ENCODE results near the gene AOC1.
"Not testable (repeated sequence)": the region's sequence is repeated elsewhere in the genome, so short reads cannot be mapped to it uniquely, and the experiment has no call there.

Gene AOC1

GRCh38 chr7:150897502-150898474 lies 45.5 kb downstream of the AOC1 start:
- no peak for DNase-seq

- DNase-seq, result peak; percentile 71 to 88 (median 81)
Measured at GRCh38 chr7:150898475-150899011, 46.2 kb downstream of the AOC1 start.

GRCh38 chr7:150900675-150901074 lies 48.4 kb downstream of the AOC1 start:
- no peak for DNase-seq

- peak in 1 of 4 experiments; percentile 6 for DNase-seq
Measured at GRCh38 chr7:150901160-150902035, 49.1 kb downstream of the AOC1 start.

GRCh38 chr7:150902078-150903033 lies 50.0 kb downstream of the AOC1 start:
- no peak for DNase-seq

GRCh38 chr7:150903606-150904005 lies 51.3 kb downstream of the AOC1 start:
- peak in 2 of 4 experiments; percentile 6 to 10 for DNase-seq

GRCh38 chr7:150904011-150904909 lies 51.9 kb downstream of the AOC1 start:
- DNase-seq, result peak in 2 of 4 experiments; percentile 11 to 40

GRCh38 chr7:150908173-150908572 lies 55.9 kb downstream of the AOC1 start:
- DNase-seq, result no peak

- DNase-seq, result no peak
Measured at GRCh38 chr7:150909200-150909995, 57.1 kb downstream of the AOC1 start.

GRCh38 chr7:150910305-150910995 lies 58.1 kb downstream of the AOC1 start:
- not testable (repeated sequence) for DNase-seq

GRCh38 chr7:150910996-150911422 lies 58.7 kb downstream of the AOC1 start:
- DNase-seq, result no peak
